HUES6 (cell line): ENCODE measurements around the gene BLVRB.
"Not testable (repeated sequence)": the region's sequence is repeated elsewhere in the genome, so short reads cannot be mapped to it uniquely, and the experiment has no call there.

ENCODE experiments used
- H3K27ac ChIP-seq: 2 replicates; pipeline ENCODE4 v1.7.0; 2013; ENCODE audit warnings: low read depth, mild to moderate bottlenecking, low read length, inconsistent platforms
- H3K27me3 ChIP-seq: 2 replicates; pipeline ENCODE4 v1.6.1; 2013; ENCODE audit warnings: low read length; ENCODE audit not compliant: control insufficient read depth, insufficient read depth
- H3K36me3 ChIP-seq: 2 replicates; pipeline ENCODE4 v1.6.1; 2013; ENCODE audit warnings: low read length; ENCODE audit not compliant: control insufficient read depth, insufficient read depth
- H3K4me1 ChIP-seq: 2 replicates; pipeline ENCODE4 v1.6.1; 2013; ENCODE audit warnings: low read length; ENCODE audit not compliant: control insufficient read depth, insufficient read depth
- H3K4me3 ChIP-seq: 2 replicates; pipeline ENCODE4 v1.5.1; 2013; ENCODE audit warnings: low read depth, low read length
- H3K9ac ChIP-seq: one replicate; pipeline ENCODE4 v1.6.1; 2013; ENCODE audit warnings: mild to moderate bottlenecking, low read length
- H3K9me3 ChIP-seq: 2 replicates; pipeline ENCODE4 v1.6.1; 2013; ENCODE audit warnings: low read depth, low read length; ENCODE audit not compliant: control insufficient read depth, insufficient read depth

Gene BLVRB

GRCh38 chr19:40503320-40503695 is 37.8 kb upstream of the BLVRB start:
- H3K27ac ChIP-seq, result no peak overlapping the region
- no peaks in the 10 kb centered on the region for H3K36me3 ChIP-seq
- no peaks in the 10 kb centered on the region for H3K9me3 ChIP-seq
- no peak overlapping the region for H3K9ac ChIP-seq
- H3K27me3 ChIP-seq, result peaks cover 39% of the 10 kb centered on the region
- no peak overlapping the region for H3K4me3 ChIP-seq
- H3K4me1 ChIP-seq, result no peaks in the 10 kb centered on the region

GRCh38 chr19:40502647-40503319 is 37.2 kb upstream of the BLVRB start:
- no peaks in the 10 kb centered on the region for H3K36me3 ChIP-seq

GRCh38 chr19:40502081-40502480 is 36.5 kb upstream of the BLVRB start:
- no peaks in the 10 kb centered on the region for H3K36me3 ChIP-seq
- H3K27ac ChIP-seq, result no peak overlapping the region
- peaks cover 36% of the 10 kb centered on the region for H3K27me3 ChIP-seq
- no peak overlapping the region for H3K4me3 ChIP-seq
- H3K9ac ChIP-seq, result no peak overlapping the region
- no peaks in the 10 kb centered on the region for H3K9me3 ChIP-seq
- no peaks in the 10 kb centered on the region for H3K4me1 ChIP-seq

More at GRCh38 chr19:40502647-40503319, 37.2 kb upstream of the BLVRB start:
- Histone ChIP-seq H3K9ac (no peak overlapping the region), H3K4me3 (no peak overlapping the region), H3K9me3 (no peaks in the 10 kb centered on the region), H3K27ac (no peak overlapping the region), H3K27me3 (peaks cover 39% of the 10 kb centered on the region), H3K4me1 (no peaks in the 10 kb centered on the region)

- no peaks in the 10 kb centered on the region for H3K36me3 ChIP-seq
- H3K9me3 ChIP-seq, result no peaks in the 10 kb centered on the region
- H3K27me3 ChIP-seq, result peaks cover 36% of the 10 kb centered on the region
- no peaks in the 10 kb centered on the region for H3K4me1 ChIP-seq
- no peak overlapping the region for H3K4me3 ChIP-seq
- no peak overlapping the region for H3K9ac ChIP-seq
- no peak overlapping the region for H3K27ac ChIP-seq
Observed at GRCh38 chr19:40501599-40501998, 36.1 kb upstream of the BLVRB start.

GRCh38 chr19:40500678-40501530 is 35.4 kb upstream of the BLVRB start:
- H3K27ac ChIP-seq, H3K9ac ChIP-seq, H3K4me3 ChIP-seq, H3K4me1 ChIP-seq, H3K36me3 ChIP-seq, H3K9me3 ChIP-seq: not testable (repeated sequence)
- H3K27me3 ChIP-seq, result peaks cover 29% of the 10 kb centered on the region

- H3K4me3 ChIP-seq, result no peak overlapping the region
Observed at GRCh38 chr19:40499320-40499719, 33.8 kb upstream of the BLVRB start.

GRCh38 chr19:40497214-40497613 is 31.7 kb upstream of the BLVRB start:
- H3K4me1 ChIP-seq, result no peaks in the 10 kb centered on the region
- H3K27me3 ChIP-seq, result peaks cover 31% of the 10 kb centered on the region
- no peak overlapping the region for H3K27ac ChIP-seq
- peaks cover 4% of the 10 kb centered on the region; the same call in 1 of the 2 replicates for H3K9me3 ChIP-seq
- no peak overlapping the region for H3K9ac ChIP-seq
- no peak overlapping the region for H3K4me3 ChIP-seq
- H3K36me3 ChIP-seq, result no peaks in the 10 kb centered on the region

More at GRCh38 chr19:40499320-40499719, 33.8 kb upstream of the BLVRB start:
- Histone ChIP-seq H3K36me3 (no peaks in the 10 kb centered on the region), H3K9me3 (no peaks in the 10 kb centered on the region), H3K27me3 (peaks cover 23% of the 10 kb centered on the region), H3K4me1 (no peaks in the 10 kb centered on the region), H3K27ac (no peak overlapping the region), H3K9ac (no peak overlapping the region)

- H3K4me3 ChIP-seq, result no peak overlapping the region
- peaks cover 30% of the 10 kb centered on the region for H3K27me3 ChIP-seq
- peaks cover 6% of the 10 kb centered on the region; the same call in 1 of the 2 replicates for H3K9me3 ChIP-seq
- no peaks in the 10 kb centered on the region for H3K36me3 ChIP-seq
- H3K9ac ChIP-seq, result no peak overlapping the region
- H3K4me1 ChIP-seq, result no peaks in the 10 kb centered on the region
- H3K27ac ChIP-seq, result no peak overlapping the region
Observed at GRCh38 chr19:40494191-40494838, 28.8 kb upstream of the BLVRB start.

- H3K9me3 ChIP-seq, result peaks cover 6% of the 10 kb centered on the region; the same call in 1 of the 2 replicates
- no peaks in the 10 kb centered on the region for H3K4me1 ChIP-seq
- H3K27me3 ChIP-seq, result peaks cover 30% of the 10 kb centered on the region
- H3K36me3 ChIP-seq, result no peaks in the 10 kb centered on the region
- no peak overlapping the region for H3K27ac ChIP-seq
- H3K9ac ChIP-seq, result no peak overlapping the region
- H3K4me3 ChIP-seq, result no peak overlapping the region
Observed at GRCh38 chr19:40493778-40494177, 28.2 kb upstream of the BLVRB start.

- Histone ChIP-seq H3K27ac (no peak overlapping the region), H3K9me3 (peaks cover 6% of the 10 kb centered on the region; the same call in 1 of the 2 replicates), H3K9ac (no peak overlapping the region), H3K36me3 (no peaks in the 10 kb centered on the region), H3K4me3 (no peak overlapping the region), H3K27me3 (peaks cover 30% of the 10 kb centered on the region), H3K4me1 (0 out of 2 replicates have a peak, but pooled peaks cover 5% of the 10 kb centered on the region)
Observed at GRCh38 chr19:40492274-40492673, 26.7 kb upstream of the BLVRB start.

GRCh38 chr19:40489882-40490230 is 24.3 kb upstream of the BLVRB start:
- Histone ChIP-seq H3K9me3 (peaks cover 6% of the 10 kb centered on the region; the same call in 1 of the 2 replicates), H3K4me3 (no peak overlapping the region), H3K36me3 (no peaks in the 10 kb centered on the region), H3K27me3 (peaks cover 28% of the 10 kb centered on the region), H3K4me1 (0 out of 2 replicates have a peak, but pooled peaks cover 5% of the 10 kb centered on the region), H3K9ac (no peak overlapping the region), H3K27ac (no peak overlapping the region)
